Naive thymus-derived CD4-positive, alpha-beta T cell (primary cell): ENCODE results near the gene LBR. TPM values are rescaled to one million over a fixed set of nuclear protein-coding genes. Genes with fewer than 3 reads are reported as not detected.
A peak's percentile ranks its signal among the peaks of the same experiment; 100 is the strongest.

ENCODE experiments used
- ATAC-seq: fragments of 150-1000 bp; cut with Tn5 transposase; 2 replicates; pipeline ENCODE4 v1.10.0; 2021; ENCODE audit warnings: mild to moderate bottlenecking, moderate library complexity
- CTCF ChIA-PET: fragments of 350-600 bp; sonication (Branson Sonifier 250); formaldehyde crosslinking; loops from one replicate; lab custom pipeline; 2021; ENCODE audit warnings: antibody characterized with exemption; lab: Charles Lee
- POLR2A ChIA-PET: fragments of 350-600 bp; sonication (Branson Sonifier 250); formaldehyde crosslinking; loops from one replicate; lab custom pipeline; 2021; ENCODE audit warnings: antibody characterized with exemption, inconsistent platforms; lab: Charles Lee
- DNase-seq, 9 donors: peaks; one replicate each; pipeline versions ENCODE4 v3.0.0 to v3.0.0-alpha.2; 2020 to 2022; ENCODE audit warnings: mixed read lengths in 1 of 9
- H3K27ac ChIP-seq: one replicate; pipeline ENCODE4 v1.7.0; 2013; ENCODE audit warnings: mild to moderate bottlenecking, low read depth, low read length, moderate library complexity
- H3K27me3 ChIP-seq, 2 donors: one replicate each; pipeline ENCODE4 v1.7.0; 2013; ENCODE audit warnings: low read length in 2 of 2, mild to moderate bottlenecking in 2 of 2, moderate library complexity in 2 of 2; ENCODE audit not compliant: control insufficient read depth in 2 of 2, insufficient read depth in 2 of 2
- H3K36me3 ChIP-seq, 3 experiments: 1 replicate in 2 of 3; 2 replicates in 1 of 3; pipeline ENCODE4 v1.7.0; 2013; ENCODE audit warnings: low read length in 3 of 3, mild to moderate bottlenecking in 3 of 3, moderate library complexity in 1 of 3; ENCODE audit not compliant: insufficient read depth in 3 of 3, control insufficient read depth in 2 of 3
- H3K4me1 ChIP-seq, 2 donors: one replicate each; pipeline ENCODE4 v1.7.0; 2013; ENCODE audit warnings: low read length in 2 of 2, mild to moderate bottlenecking in 2 of 2, moderate library complexity in 1 of 2; ENCODE audit not compliant: control insufficient read depth in 2 of 2, insufficient read depth in 2 of 2
- H3K4me3 ChIP-seq: 2 replicates; pipeline ENCODE4 v1.7.0; 2013; ENCODE audit warnings: mild to moderate bottlenecking, low read length
- H3K9me3 ChIP-seq, 3 experiments: 1 replicate in 2 of 3; 2 replicates in 1 of 3; pipeline ENCODE4 v1.7.0; 2013; ENCODE audit warnings: low read length in 3 of 3; ENCODE audit not compliant: control insufficient read depth in 2 of 3
- H3K27ac Mint-ChIP-seq, 9 donors: one replicate each; pipeline ENCODE4 v1.8.0; 2020 to 2022; ENCODE audit warnings: mixed read lengths in 9 of 9, mild to moderate bottlenecking in 8 of 9, moderate library complexity in 5 of 9, inconsistent platforms in 2 of 9
- H3K27me3 Mint-ChIP-seq, 5 donors: one replicate each; pipeline ENCODE4 v1.8.0; 2021 to 2022; ENCODE audit warnings: mixed read lengths in 5 of 5, mild to moderate bottlenecking in 1 of 5
- H3K36me3 Mint-ChIP-seq, 5 donors: one replicate each; pipeline ENCODE4 v1.8.0; 2020 to 2022; ENCODE audit warnings: mixed read lengths in 5 of 5, mild to moderate bottlenecking in 3 of 5, inconsistent platforms in 1 of 5
- H3K4me1 Mint-ChIP-seq, 7 donors: one replicate each; pipeline ENCODE4 v1.8.0; 2020 to 2022; ENCODE audit warnings: mixed read lengths in 7 of 7, mild to moderate bottlenecking in 3 of 7, inconsistent platforms in 1 of 7
- H3K4me3 Mint-ChIP-seq, 10 donors: one replicate each; pipeline ENCODE4 v1.8.0; 2020 to 2022; ENCODE audit warnings: mild to moderate bottlenecking in 10 of 10, mixed read lengths in 10 of 10, moderate library complexity in 6 of 10, inconsistent platforms in 2 of 10
- H3K9me3 Mint-ChIP-seq, 11 donors: one replicate each; pipeline ENCODE4 v1.8.0; 2020 to 2022; ENCODE audit warnings: mixed read lengths in 11 of 11, mild to moderate bottlenecking in 4 of 11, inconsistent platforms in 1 of 11, moderate library complexity in 1 of 11
- intact Hi-C, 2 donors: fragments of 100-400 bp; cut with micrococcal nuclease; formaldehyde crosslinking; loops; one replicate each; pipeline ENCODE4 v1.15.1; 2023
- polyA plus RNA-seq, 2 donors: library from polyadenylated mRNA; unstranded; fragments of 300-500 nt; fragmentation: Illumina TruSeq; gene quantifications; one replicate each; pipeline ENCODE4 v1.2.3, GENCODE V29; 2021
- total RNA-seq, 6 experiments: library from RNA in 5 of 6; stranded (reverse) in 5 of 6; gene quantifications; 1 replicate in 5 of 6; 2 replicates in 1 of 6; pipeline ENCODE4 v1.2.3 and lab custom pipeline; 2021 to 2026

LBR gene
- total and polyA plus RNA-seq, 7 experiments from 2014 or later, result 104 to 220 (median 128) TPM

DNA sequence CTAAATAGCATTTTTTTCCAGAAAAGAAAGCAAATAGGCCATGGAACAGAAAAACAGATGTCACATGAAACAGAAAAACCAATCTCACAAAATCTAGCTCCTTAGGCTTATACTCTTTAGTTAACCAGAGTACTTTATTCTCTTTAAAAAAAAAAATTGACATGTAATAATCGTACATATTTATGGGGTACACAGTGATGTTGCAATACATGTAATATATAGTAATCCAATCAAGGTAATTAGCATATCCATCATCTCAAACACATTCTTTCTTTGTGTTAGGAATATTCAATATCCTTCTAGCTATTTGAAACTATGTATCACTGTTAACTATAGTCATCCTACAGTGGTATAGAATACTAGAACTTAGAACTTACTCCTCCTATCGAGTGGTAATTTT is 20.1 kb downstream of the LBR start:
- Histone ChIP-seq H3K27me3 (no peaks in the 10 kb centered on the region), H3K9me3 (no peaks in the 10 kb centered on the region), H3K36me3 (peaks cover 20 to 95% (median 21%) of the 10 kb centered on the region in 3 experiments), H3K4me3 (no peak overlapping the region), H3K4me1 (no peaks in the 10 kb centered on the region), H3K27ac (no peak overlapping the region)
- peaks cover 9 to 75% (median 39%) of the 10 kb centered on the region in 5 donors for H3K36me3 Mint-ChIP-seq
- no peak for DNase-seq
- no peaks in the 10 kb centered on the region for H3K27me3 Mint-ChIP-seq
- POLR2A ChIA-PET, result no interaction called here
- no peak for ATAC-seq
- H3K27ac Mint-ChIP-seq, result peak overlapping the region in 6 of 9 donors; percentile 4 to 67 (median 52)
- H3K9me3 Mint-ChIP-seq, result no peaks in the 10 kb centered on the region
- H3K4me3 Mint-ChIP-seq, result no peak overlapping the region
- CTCF ChIA-PET, result no interaction called here
- intact Hi-C loops, result no loop called here
- peaks cover 8 to 20% (median 12%) of the 10 kb centered on the region in 7 donors for H3K4me1 Mint-ChIP-seq

GRCh38 chr1:225406976-225407725 is 20.7 kb downstream of the LBR start:
- H3K27me3 Mint-ChIP-seq, result no peaks in the 10 kb centered on the region
- ATAC-seq, result no peak

DNA sequence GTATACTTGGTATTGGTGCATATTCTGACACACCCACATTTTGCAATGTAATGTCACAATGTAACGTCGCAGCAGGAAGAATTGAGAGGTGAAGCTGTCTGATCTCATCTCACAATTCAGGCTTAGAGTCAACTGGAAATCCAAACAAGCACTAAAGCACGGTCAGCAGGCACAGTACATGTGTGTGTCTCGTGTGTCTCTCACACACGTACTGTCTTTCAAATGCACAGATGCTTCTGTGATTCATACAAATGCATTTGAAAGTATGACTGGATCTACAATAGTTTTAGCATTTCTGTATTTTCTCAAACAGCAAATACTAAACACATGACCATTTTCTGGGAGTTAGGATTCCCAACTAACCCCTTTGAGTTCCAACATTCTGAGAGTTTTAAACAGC is 26.9 kb downstream of the LBR start:
- no peak overlapping the region for H3K27ac Mint-ChIP-seq

More at GRCh38 chr1:225406976-225407725, 20.7 kb downstream of the LBR start:
- H3K9me3 ChIP-seq, result no peaks in the 10 kb centered on the region
- H3K27me3 ChIP-seq, result no peaks in the 10 kb centered on the region
- intact Hi-C loops, result no loop called here
- no peak overlapping the region for H3K27ac ChIP-seq
- no peak overlapping the region for H3K4me3 Mint-ChIP-seq
- peaks cover 9 to 69% (median 38%) of the 10 kb centered on the region in 5 donors for H3K36me3 Mint-ChIP-seq
- H3K4me1 Mint-ChIP-seq, result peaks cover 8 to 20% (median 12%) of the 10 kb centered on the region in 7 donors
- peak overlapping the region in 5 of 9 donors; percentile 4 to 67 (median 54) for H3K27ac Mint-ChIP-seq
- no peaks in the 10 kb centered on the region for H3K4me1 ChIP-seq
- no peak for DNase-seq
- CTCF ChIA-PET, result no interaction called here
- no peak overlapping the region for H3K4me3 ChIP-seq
- peaks cover 21 to 89% (median 22%) of the 10 kb centered on the region in 3 experiments for H3K36me3 ChIP-seq
- H3K9me3 Mint-ChIP-seq, result no peaks in the 10 kb centered on the region
- POLR2A ChIA-PET, result interaction anchor here (1.2 kb wide), 1 partner anchor 38 kb away, joined by 3 read pairs; no protein-coding TSS in a partner anchor

DNA sequence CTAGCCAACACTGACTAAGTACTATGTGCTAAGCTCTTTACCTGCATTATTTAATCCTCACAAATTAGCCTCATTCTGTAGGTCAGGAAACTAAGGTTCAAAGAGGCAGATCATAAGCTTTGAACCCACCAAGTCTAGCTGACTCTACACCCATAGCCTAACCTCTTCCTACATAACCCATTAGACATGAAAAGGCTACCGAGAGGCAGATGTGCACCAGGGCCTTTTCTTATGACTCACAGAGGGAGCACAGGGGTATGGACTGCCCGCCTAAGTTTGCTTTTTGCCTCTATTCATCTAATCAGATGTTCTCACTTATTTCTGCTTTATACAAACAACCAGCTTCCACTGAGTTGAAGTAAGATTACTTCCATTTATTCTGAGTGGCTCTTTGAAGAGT is 31.5 kb downstream of the LBR start:
- Mint-ChIP-seq H3K9me3 (no peaks in the 10 kb centered on the region), H3K27me3 (no peaks in the 10 kb centered on the region), H3K4me1 (peaks cover 0 to 16% (median 13%) of the 10 kb centered on the region in 7 donors), H3K27ac (peak overlapping the region in 6 of 9 donors; percentile 10 to 83 (median 58)), H3K36me3 (peaks cover 0 to 37% (median 27%) of the 10 kb centered on the region in 5 donors), H3K4me3 (no peak overlapping the region)
- intact Hi-C loops, result no loop called here
- no peaks in the 10 kb centered on the region for H3K27me3 ChIP-seq
- CTCF ChIA-PET, result no interaction called here
- ATAC-seq (no peak), DNase-seq (no peak)
- no peak overlapping the region for H3K4me3 ChIP-seq
- no peak overlapping the region for H3K27ac ChIP-seq
- peaks cover 0 to 30% (median 0%) of the 10 kb centered on the region in 3 experiments for H3K36me3 ChIP-seq
- H3K4me1 ChIP-seq, result no peaks in the 10 kb centered on the region
- POLR2A ChIA-PET, result interaction anchor here (0.6 to 1.1 kb wide), 2 partner anchors 501 to 602 kb away, joined by 3 to 4 read pairs; no protein-coding TSS in a partner anchor
- H3K9me3 ChIP-seq, result no peaks in the 10 kb centered on the region

More for the DNA sequence above, 26.9 kb downstream of the LBR start:
- CTCF ChIA-PET, result no interaction called here
- no peak overlapping the region for H3K27ac ChIP-seq
- Mint-ChIP-seq H3K27me3 (no peaks in the 10 kb centered on the region), H3K36me3 (peaks cover 4 to 51% (median 42%) of the 10 kb centered on the region in 5 donors), H3K4me3 (no peak overlapping the region), H3K4me1 (peaks cover 0 to 32% (median 12%) of the 10 kb centered on the region in 7 donors), H3K9me3 (no peaks in the 10 kb centered on the region)
- H3K4me1 ChIP-seq, result no peaks in the 10 kb centered on the region
- H3K9me3 ChIP-seq, result no peaks in the 10 kb centered on the region
- POLR2A ChIA-PET, result no interaction called here
- no peak for DNase-seq
- H3K27me3 ChIP-seq, result no peaks in the 10 kb centered on the region
- no peak for ATAC-seq
- intact Hi-C loops, result no loop called here
- no peak overlapping the region for H3K4me3 ChIP-seq
- peaks cover 8 to 61% (median 8%) of the 10 kb centered on the region in 3 experiments for H3K36me3 ChIP-seq

DNA sequence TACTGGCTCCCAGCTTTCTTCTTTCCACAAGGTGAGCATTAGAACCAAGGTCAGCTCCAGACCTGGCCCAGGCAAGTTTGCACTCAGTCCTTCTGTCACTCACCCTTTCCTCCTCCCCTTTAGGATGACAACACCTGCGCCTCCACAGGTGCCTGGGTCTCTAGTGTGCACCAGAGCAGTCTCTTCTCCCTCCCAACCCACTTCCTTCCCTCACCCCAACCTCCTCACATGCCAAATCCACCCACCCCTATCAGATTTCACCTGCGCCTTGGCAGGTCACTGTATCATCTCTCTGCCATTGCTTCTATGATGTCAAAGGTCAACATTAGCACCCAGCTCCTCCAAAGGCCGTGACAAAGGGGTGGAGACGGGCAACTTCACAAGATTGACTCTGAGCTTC is 38.0 kb downstream of the LBR start:
- Mint-ChIP-seq H3K9me3 (peaks cover 0 to 2% (median 0%) of the 10 kb centered on the region in 11 donors), H3K4me1 (peaks cover 0 to 8% (median 6%) of the 10 kb centered on the region in 7 donors), H3K4me3 (no peak overlapping the region), H3K27ac (no peak overlapping the region), H3K36me3 (peaks cover 0 to 3% (median 0%) of the 10 kb centered on the region in 5 donors), H3K27me3 (no peaks in the 10 kb centered on the region)
- ATAC-seq (no peak), DNase-seq (no peak)
- H3K4me3 ChIP-seq, result no peak overlapping the region
- intact Hi-C loops, result no loop called here
- H3K36me3 ChIP-seq, result no peaks in the 10 kb centered on the region
- POLR2A ChIA-PET, result no interaction called here
- H3K27me3 ChIP-seq, result no peaks in the 10 kb centered on the region
- H3K27ac ChIP-seq, result no peak overlapping the region
- no peaks in the 10 kb centered on the region for H3K9me3 ChIP-seq
- H3K4me1 ChIP-seq, result no peaks in the 10 kb centered on the region
- CTCF ChIA-PET, result no interaction called here

- DNase-seq, result no peak
- H3K4me3 Mint-ChIP-seq, result no peak overlapping the region
- H3K9me3 Mint-ChIP-seq, result peaks cover 0 to 4% (median 0%) of the 10 kb centered on the region in 11 donors
- CTCF ChIA-PET, result no interaction called here
- H3K36me3 ChIP-seq, result no peaks in the 10 kb centered on the region
- no peak overlapping the region for H3K27ac ChIP-seq
- no peaks in the 10 kb centered on the region for H3K27me3 ChIP-seq
- H3K27me3 Mint-ChIP-seq, result no peaks in the 10 kb centered on the region
- POLR2A ChIA-PET, result no interaction called here
- no peak overlapping the region for H3K4me3 ChIP-seq
- no peaks in the 10 kb centered on the region for H3K9me3 ChIP-seq
- intact Hi-C loops, result no loop called here
- no peak for ATAC-seq
- no peak overlapping the region for H3K27ac Mint-ChIP-seq
- H3K4me1 ChIP-seq, result no peaks in the 10 kb centered on the region
- H3K4me1 Mint-ChIP-seq, result peaks cover 0 to 8% (median 6%) of the 10 kb centered on the region in 7 donors
- peaks cover 0 to 7% (median 6%) of the 10 kb centered on the region in 5 donors for H3K36me3 Mint-ChIP-seq
Measured at GRCh38 chr1:225388372-225388771, 39.5 kb downstream of the LBR start.
